Skeletal muscle satellite cell (primary cell): ENCODE data around the gene LRRC4B.

Experiments used
- H3K27me3 ChIP-seq: 2 replicates; pipeline ENCODE4 v1.7.0; 2013; ENCODE audit warnings: low read length; ENCODE audit not compliant: control insufficient read depth, insufficient read depth
- H3K36me3 ChIP-seq: 2 replicates; pipeline ENCODE4 v1.7.0; 2013; ENCODE audit warnings: mild to moderate bottlenecking, control low read depth, low read length; ENCODE audit not compliant: insufficient read depth
- H3K4me1 ChIP-seq: 2 replicates; pipeline ENCODE4 v1.7.0; 2013; ENCODE audit warnings: low read length; ENCODE audit not compliant: control insufficient read depth, insufficient read depth
- H3K4me2 ChIP-seq: 2 replicates; pipeline ENCODE4 v1.7.0; 2013; ENCODE audit warnings: mild to moderate bottlenecking, low read length
- H3K4me3 ChIP-seq: 2 replicates; pipeline ENCODE4 v1.7.0; 2013; ENCODE audit warnings: low read length
- H3K9ac ChIP-seq: 2 replicates; pipeline ENCODE4 v1.7.0; 2013; ENCODE audit warnings: mild to moderate bottlenecking, low read depth, low read length, moderate library complexity
- H3K9me3 ChIP-seq: replicated peaks from 2 replicates; pipeline ENCODE4 v1.7.0; 2013; ENCODE audit warnings: mild to moderate bottlenecking, control low read depth, low read length

The LRRC4B gene

GRCh38 chr19:50557009-50557613, 11.1 kb downstream of the LRRC4B start:
- Histone ChIP-seq H3K4me3 (no peak overlapping the region), H3K4me2 (no peak overlapping the region), H3K4me1 (peaks cover 4% of the 10 kb centered on the region), H3K27me3 (peaks cover 36% of the 10 kb centered on the region), H3K9ac (no peak overlapping the region), H3K36me3 (no peaks in the 10 kb centered on the region), H3K9me3 (no peaks in the 10 kb centered on the region)

- no peaks in the 10 kb centered on the region for H3K36me3 ChIP-seq
- H3K4me1 ChIP-seq: peaks cover 4% of the 10 kb centered on the region
- peaks cover 40% of the 10 kb centered on the region for H3K27me3 ChIP-seq
- peak overlapping the region; percentile 72 for H3K4me3 ChIP-seq
- peak overlapping the region; percentile 90 for H3K4me2 ChIP-seq
- no peaks in the 10 kb centered on the region for H3K9me3 ChIP-seq
- no peak overlapping the region for H3K9ac ChIP-seq
Observed at GRCh38 chr19:50556282-50557008, 11.8 kb downstream of the LRRC4B start.

GRCh38 chr19:50555450-50556281, 12.6 kb downstream of the LRRC4B start:
- H3K9me3 ChIP-seq: no peaks in the 10 kb centered on the region
- no peak overlapping the region for H3K9ac ChIP-seq
- H3K27me3 ChIP-seq: peaks cover 41% of the 10 kb centered on the region
- H3K4me3 ChIP-seq: peak overlapping the region; percentile 72
- H3K4me2 ChIP-seq: peak overlapping the region; percentile 90
- peaks cover 4% of the 10 kb centered on the region for H3K4me1 ChIP-seq
- H3K36me3 ChIP-seq: no peaks in the 10 kb centered on the region

GRCh38 chr19:50555033-50555432, 13.2 kb downstream of the LRRC4B start:
- H3K4me3 ChIP-seq: no peak overlapping the region
- no peak overlapping the region for H3K4me2 ChIP-seq
- H3K27me3 ChIP-seq: peaks cover 46% of the 10 kb centered on the region
- H3K36me3 ChIP-seq: no peaks in the 10 kb centered on the region
- peaks cover 4% of the 10 kb centered on the region for H3K4me1 ChIP-seq
- H3K9me3 ChIP-seq: no peaks in the 10 kb centered on the region
- no peak overlapping the region for H3K9ac ChIP-seq

GRCh38 chr19:50554212-50554611, 14.0 kb downstream of the LRRC4B start:
- H3K27me3 ChIP-seq: peaks cover 49% of the 10 kb centered on the region
- H3K4me2 ChIP-seq: no peak overlapping the region
- no peak overlapping the region for H3K9ac ChIP-seq
- no peak overlapping the region for H3K4me3 ChIP-seq
- peaks cover 4% of the 10 kb centered on the region for H3K4me1 ChIP-seq
- no peaks in the 10 kb centered on the region for H3K36me3 ChIP-seq
- no peaks in the 10 kb centered on the region for H3K9me3 ChIP-seq

GRCh38 chr19:50553134-50553703, 15.0 kb downstream of the LRRC4B start:
- Histone ChIP-seq H3K4me1 (peaks cover 4% of the 10 kb centered on the region), H3K36me3 (no peaks in the 10 kb centered on the region), H3K9ac (no peak overlapping the region), H3K9me3 (no peaks in the 10 kb centered on the region), H3K4me2 (no peak overlapping the region), H3K4me3 (no peak overlapping the region), H3K27me3 (peaks cover 45% of the 10 kb centered on the region)

- Histone ChIP-seq H3K4me2 (no peak overlapping the region), H3K27me3 (peaks cover 45% of the 10 kb centered on the region), H3K36me3 (no peaks in the 10 kb centered on the region), H3K9me3 (no peaks in the 10 kb centered on the region), H3K9ac (no peak overlapping the region), H3K4me1 (peaks cover 4% of the 10 kb centered on the region), H3K4me3 (no peak overlapping the region)
Observed at GRCh38 chr19:50552540-50552939, 15.7 kb downstream of the LRRC4B start.

GRCh38 chr19:50551715-50552187, 16.5 kb downstream of the LRRC4B start:
- Histone ChIP-seq H3K4me3 (no peak overlapping the region), H3K27me3 (peaks cover 45% of the 10 kb centered on the region), H3K36me3 (no peaks in the 10 kb centered on the region)

GRCh38 chr19:50551034-50551714, 17.1 kb downstream of the LRRC4B start:
- H3K9me3 ChIP-seq: no peaks in the 10 kb centered on the region
- H3K9ac ChIP-seq: no peak overlapping the region
- no peak overlapping the region for H3K4me2 ChIP-seq
- H3K4me3 ChIP-seq: no peak overlapping the region
- peaks cover under 1% of the 10 kb centered on the region for H3K4me1 ChIP-seq
- H3K36me3 ChIP-seq: no peaks in the 10 kb centered on the region
- peaks cover 45% of the 10 kb centered on the region for H3K27me3 ChIP-seq

More at GRCh38 chr19:50551715-50552187, 16.5 kb downstream of the LRRC4B start:
- Histone ChIP-seq H3K9ac (no peak overlapping the region), H3K9me3 (no peaks in the 10 kb centered on the region), H3K4me1 (peaks cover 4% of the 10 kb centered on the region), H3K4me2 (no peak overlapping the region)

- Histone ChIP-seq H3K9me3 (no peaks in the 10 kb centered on the region), H3K4me3 (no peak overlapping the region), H3K36me3 (no peaks in the 10 kb centered on the region), H3K4me2 (no peak overlapping the region), H3K9ac (no peak overlapping the region), H3K4me1 (no peaks in the 10 kb centered on the region), H3K27me3 (peaks cover 40% of the 10 kb centered on the region)
Observed at GRCh38 chr19:50550594-50550966, 17.7 kb downstream of the LRRC4B start.
